ENCODE data around the gene MCIDAS.
A peak's percentile ranks its signal among the peaks of the same experiment; 100 is the strongest.

MCIDAS gene

GRCh38 chr5:55226934-55227663, at the start of gene MCIDAS:
MCIDAS (minus strand) TSS chr5:55227315; CDS start chr5:55227138, 177 bp downstream.
- no peak for DNase-seq (ENCODE audit: low read depth)

DNA sequence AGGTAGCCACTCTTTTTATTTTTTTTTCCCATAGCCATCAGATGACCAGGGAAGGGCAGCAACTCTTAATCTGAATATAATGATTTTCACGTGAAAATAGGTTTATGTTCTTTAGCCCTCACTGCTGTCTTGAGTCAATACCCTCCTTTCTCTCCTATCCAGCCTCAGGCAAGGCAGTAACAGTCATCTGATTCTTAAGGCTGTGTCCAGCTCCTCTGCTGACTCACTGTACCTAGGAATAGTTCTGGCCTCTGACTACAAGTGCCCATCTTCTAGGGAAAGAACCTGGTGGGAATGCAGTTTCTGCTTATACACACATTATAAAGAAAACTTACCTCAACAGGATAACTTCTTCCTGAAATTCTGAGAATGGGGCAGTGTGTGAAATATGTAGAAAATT, 49.7 kb upstream of the MCIDAS start:
- no peak for DNase-seq (ENCODE audit: low read depth)

GRCh38 chr5:55258339-55258738, 31.2 kb upstream of the MCIDAS start:
- DNase-seq (ENCODE audit: low read depth): no peak

- DNase-seq (ENCODE audit: low read depth): no peak
Observed at GRCh38 chr5:55254802-55255201, 27.7 kb upstream of the MCIDAS start.

DNA sequence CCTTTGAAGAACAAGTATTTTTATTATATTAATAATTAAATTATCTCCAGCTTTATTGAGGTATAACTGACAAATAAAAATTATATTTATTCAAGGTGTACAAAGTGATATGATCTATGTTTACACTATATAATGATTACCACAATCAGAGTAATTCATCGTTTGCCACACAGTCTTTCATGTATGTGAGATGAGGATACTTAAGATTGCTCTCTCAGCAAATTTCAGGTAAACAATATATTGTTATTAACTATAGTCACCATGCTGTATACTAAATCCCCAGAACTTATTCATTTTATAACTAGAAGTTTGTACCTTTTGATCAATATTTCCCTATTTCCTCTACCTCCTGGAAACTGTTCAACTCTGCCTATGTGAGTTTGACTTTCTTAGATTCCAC, 22.9 kb upstream of the MCIDAS start:
- no peak for DNase-seq (ENCODE audit: low read depth)

GRCh38 chr5:55241746-55242145, 14.6 kb upstream of the MCIDAS start:
- DNase-seq (ENCODE audit: low read depth): no peak

DNA sequence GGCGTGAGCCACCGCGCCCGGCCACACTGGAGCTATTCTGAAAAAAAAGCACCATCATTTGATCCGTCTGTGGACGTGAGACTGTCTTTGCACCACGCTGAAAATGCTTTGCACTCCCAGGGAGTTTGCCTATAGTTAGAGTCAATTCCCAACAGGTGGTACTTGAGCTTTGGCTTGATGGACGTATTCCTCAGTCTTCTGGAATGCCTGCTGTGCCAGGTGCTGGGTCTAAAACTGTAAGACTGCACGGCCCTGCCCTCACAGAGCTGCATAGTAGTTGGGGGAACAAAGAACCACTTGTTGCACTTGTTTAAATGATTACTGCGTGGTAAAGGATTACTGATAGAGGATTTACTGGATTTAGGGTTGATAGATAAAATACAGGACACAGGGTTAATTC, 9.7 kb upstream of the MCIDAS start:
- no peak for DNase-seq (ENCODE audit: low read depth)

- DNase-seq (ENCODE audit: low read depth): no peak
Observed at GRCh38 chr5:55234121-55234700, 7.1 kb upstream of the MCIDAS start.

- no peak for DNase-seq (ENCODE audit: low read depth)
Observed at GRCh38 chr5:55232985-55233928, 6.1 kb upstream of the MCIDAS start, which contains the start of gene CCNO. CCNO (minus strand) TSS chr5:55233608; CDS start chr5:55233523, 85 bp downstream.

DNA sequence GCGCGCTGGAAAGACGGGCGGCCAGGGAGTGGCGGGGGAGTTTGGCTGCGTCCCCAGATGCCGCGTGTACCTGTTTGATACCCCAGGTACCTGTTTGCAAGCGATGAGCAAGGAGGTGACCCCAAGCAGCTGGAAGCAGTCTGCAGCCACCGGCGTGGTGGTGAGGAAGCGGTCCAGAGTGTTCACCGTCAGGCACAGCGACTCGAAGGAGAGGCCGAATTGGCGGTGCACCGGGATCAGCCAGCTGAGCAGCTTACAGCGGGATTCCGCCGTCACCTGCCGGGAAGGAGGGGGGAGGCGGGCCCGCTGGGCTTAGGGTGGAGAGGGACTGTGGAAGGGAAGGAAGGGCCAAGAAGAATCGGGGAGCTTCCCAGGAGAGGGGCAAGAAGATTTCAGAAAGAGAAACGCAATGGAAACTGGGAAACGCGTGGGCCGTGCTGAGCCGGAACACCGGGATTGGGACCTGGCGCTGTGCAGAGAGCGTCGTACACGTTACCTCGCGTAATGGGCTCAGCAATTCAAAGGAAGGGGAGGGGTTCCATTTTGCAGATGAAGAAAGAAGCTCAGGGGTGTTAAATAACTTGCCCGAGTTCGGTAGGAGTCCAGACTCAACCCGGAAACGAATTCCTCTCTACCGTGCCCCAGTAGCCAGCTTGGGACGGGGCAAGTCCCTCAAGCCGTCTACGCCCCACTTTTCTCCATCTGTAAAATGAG, 5.3 kb upstream of the MCIDAS start:
- DNase-seq (ENCODE audit: low read depth): no peak

DNA sequence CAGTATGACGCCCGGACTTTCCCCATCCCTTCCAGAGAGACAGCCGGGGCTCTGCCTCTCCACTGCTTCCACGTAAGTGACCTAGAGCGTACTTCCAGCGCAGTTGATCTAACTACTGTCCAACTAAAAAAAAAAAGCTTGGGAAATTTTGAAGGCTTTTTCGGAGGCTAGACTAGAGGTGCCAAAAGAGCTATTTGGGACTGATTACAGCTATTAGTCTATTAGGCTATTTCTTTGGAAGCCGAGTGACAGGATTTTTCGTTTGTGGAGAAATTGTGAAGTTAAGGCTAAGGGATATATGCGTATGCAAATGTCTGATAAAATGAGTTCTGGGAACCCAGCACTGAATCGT, 4.8 kb upstream of the MCIDAS start:
- no peak for DNase-seq (ENCODE audit: low read depth)

DNA sequence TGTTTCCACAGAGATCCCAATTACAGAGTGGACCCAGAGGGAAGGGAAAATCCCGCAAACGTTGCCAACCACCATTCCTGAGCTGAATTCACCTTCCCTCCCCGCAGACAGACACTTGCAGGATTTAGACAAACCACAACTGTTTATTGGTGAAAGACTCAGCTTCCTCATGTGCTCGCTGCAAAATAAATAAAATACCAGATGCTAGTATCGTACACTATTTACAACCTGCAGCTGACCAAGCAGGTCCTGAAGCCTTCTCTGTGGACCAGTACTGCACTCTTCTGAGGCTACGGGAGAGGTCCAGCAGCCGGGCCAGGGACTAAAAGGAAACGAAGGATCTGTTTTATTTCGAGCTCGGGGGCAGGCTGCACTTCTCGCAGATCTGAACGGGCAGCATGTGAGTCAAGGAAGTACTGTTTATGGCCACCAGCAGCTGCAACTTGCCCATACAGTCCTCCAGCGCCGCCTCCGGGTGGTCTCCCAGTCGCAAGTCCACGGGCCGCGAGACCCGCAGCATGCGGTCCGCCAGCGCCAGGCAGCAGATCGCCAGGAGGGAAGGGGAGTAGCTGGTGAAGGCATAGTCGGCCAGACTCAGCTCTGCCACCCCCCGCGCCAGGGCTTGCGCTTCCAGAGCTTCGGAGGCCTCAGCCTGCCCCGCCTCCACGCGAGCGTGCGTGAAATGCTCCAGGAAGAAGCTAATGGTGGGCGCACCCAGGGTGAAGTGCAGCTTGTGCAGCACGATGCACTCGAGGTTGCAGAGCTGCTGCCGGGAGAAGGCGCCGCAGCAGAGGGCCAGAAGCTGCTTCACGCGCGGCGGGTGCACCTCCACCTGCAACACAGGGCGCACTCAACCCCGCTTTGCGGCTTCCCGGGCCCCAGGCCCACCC, 4.2 kb upstream of the MCIDAS start:
- no peak for DNase-seq (ENCODE audit: low read depth)

- no peak for DNase-seq (ENCODE audit: low read depth)
Observed at GRCh38 chr5:55230086-55230629, 3.0 kb upstream of the MCIDAS start.

- DNase-seq (ENCODE audit: low read depth): no peak
Observed at GRCh38 chr5:55227664-55228430, 732 bp upstream of the MCIDAS start.

DNA sequence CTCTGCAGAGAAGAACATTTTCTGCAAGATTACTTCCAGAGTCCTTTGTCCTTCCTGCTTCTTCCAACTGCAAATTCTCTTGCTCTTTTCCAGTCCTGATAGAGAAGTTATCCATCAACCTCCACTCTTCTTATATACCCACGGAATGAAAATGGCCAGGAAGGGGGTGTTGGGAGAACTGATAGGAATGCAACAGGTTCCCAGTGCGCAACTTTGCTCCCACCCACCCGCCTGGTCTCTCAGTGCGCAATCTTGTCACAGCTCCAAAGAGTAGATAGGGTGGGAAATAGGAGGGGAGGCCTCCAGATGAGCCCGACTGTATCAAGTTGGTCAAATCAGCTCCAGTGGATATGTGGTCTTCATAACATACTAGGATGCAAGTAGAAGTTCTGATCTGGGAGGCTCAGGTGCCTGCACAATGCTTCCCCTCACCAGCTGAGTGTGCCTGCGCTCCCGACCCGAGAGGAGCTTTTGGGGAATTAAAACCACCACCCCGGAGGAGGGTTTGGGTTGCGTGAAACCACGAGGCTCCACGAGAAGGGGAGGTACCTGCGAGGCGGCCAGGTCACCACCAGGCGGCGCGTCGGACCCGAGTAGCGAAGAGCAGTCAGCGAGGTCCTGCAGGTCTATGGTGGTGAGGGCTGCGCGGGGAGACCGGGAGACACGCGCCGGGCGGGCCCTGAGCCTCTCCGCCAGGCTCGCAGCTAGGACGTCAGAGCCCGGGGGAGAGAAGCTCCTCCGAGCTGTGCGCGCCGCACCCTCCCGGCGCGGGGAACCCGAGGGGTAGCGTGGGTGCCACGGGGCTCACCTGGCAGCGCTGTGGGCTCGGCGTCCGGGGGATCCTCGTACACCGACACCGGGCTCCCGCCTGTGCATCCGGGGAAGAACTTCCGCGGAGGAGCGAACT, 835 bp downstream of the MCIDAS start:
- peak; percentile 25 for DNase-seq (ENCODE audit: low read depth)

DNA sequence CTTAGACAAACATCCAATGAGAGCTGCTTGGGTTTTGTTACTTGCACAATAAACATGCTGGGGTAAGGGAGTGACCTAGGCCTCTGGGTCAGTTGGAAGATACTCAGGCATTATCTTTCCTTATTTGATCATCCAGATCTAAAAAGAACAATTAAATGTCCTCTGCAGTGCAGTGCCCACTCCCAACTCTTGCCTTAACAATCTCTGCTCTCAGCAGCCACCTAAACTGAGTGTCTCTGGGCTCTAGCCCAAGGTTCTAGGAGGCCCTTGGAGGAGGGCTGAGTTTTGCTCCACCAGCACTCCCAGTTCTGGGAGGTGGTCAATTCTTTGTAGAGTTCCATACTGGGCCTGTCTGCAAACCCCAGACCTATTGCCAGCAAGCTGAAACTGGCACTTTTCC, 1.8 kb downstream of the MCIDAS start:
- DNase-seq (ENCODE audit: low read depth): no peak

DNA sequence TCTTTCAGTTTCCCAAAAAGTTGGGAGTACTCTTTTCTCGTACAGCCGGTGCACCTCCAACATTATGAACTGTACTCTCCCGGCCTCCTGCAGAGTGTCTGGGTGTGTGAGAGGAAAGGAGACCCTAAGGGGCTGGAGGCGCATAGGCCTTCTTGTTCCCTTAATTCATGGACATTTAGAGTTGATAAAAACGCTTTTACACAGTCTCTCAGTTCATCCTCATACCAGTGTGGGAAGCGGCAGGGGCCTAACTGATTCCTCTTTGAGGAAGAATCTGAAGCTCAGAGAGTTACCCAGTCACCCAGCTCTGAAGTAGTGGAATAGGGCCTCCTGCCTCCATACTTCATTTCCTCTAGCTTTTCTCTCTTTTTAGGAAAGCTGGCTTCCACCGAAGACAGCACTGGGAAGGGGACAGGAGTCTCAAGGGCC, 3.3 kb downstream of the MCIDAS start:
- DNase-seq (ENCODE audit: low read depth): no peak

- no peak for DNase-seq (ENCODE audit: low read depth)
Observed at GRCh38 chr5:55222985-55223811, 3.9 kb downstream of the MCIDAS start.

All from CMK (cell line).